SK-N-SH treated with all-trans-retinoic acid at 6 μM for 48 hours (cell line): ENCODE results near the gene ENO2.

Experiments
- ATAC-seq: fragments of 200-7000 bp; cut with Tn5 transposase; 3 replicates; pipeline ENCODE4 v1.9.1; 2020; ENCODE audit warnings: mild to moderate bottlenecking, moderate library complexity
- ARNTL ChIP-seq: fragments of 450-650 bp; formaldehyde crosslinking; IDR thresholded peaks from 2 replicates; pipeline ENCODE4 v1.5.0; 2020; ENCODE audit warnings: low read depth, mild to moderate bottlenecking, moderate library complexity, borderline replicate concordance
- BACH2 ChIP-seq: fragments of 250-450 bp; sonication (Bioruptor Pico); IDR thresholded peaks from 2 replicates; pipeline ENCODE4 v1.9.0; 2021; ENCODE audit warnings: mild to moderate bottlenecking, borderline replicate concordance
- ESRRG ChIP-seq: fragments of 250-450 bp; sonication (Bioruptor Pico); IDR thresholded peaks from 2 replicates; pipeline ENCODE4 v1.6.1; 2021; ENCODE audit warnings: mild to moderate bottlenecking
- GLIS3 ChIP-seq: fragments of 250-450 bp; sonication (Bioruptor Pico); IDR thresholded peaks from 2 replicates; pipeline ENCODE4 v1.5.0; 2020; ENCODE audit warnings: mild to moderate bottlenecking, moderate library complexity
- ISL1 ChIP-seq: fragments of 250-450 bp; sonication (Bioruptor Pico); IDR thresholded peaks from 2 replicates; pipeline ENCODE4 v2.1.2; 2022; ENCODE audit warnings: mild to moderate bottlenecking, moderate library complexity
- OSR1 ChIP-seq: fragments of 250-450 bp; sonication (Bioruptor Pico); IDR thresholded peaks from 2 replicates; pipeline ENCODE4 v1.8.0; 2022; ENCODE audit warnings: moderate library complexity, mild to moderate bottlenecking, inconsistent platforms
- PPARA ChIP-seq: fragments of 250-450 bp; sonication (Bioruptor Pico); IDR thresholded peaks from 2 replicates; pipeline ENCODE4 v1.5.0; 2020; ENCODE audit warnings: mild to moderate bottlenecking, borderline replicate concordance
- RARB ChIP-seq: fragments of 250-450 bp; sonication (Bioruptor Pico); IDR thresholded peaks from 2 replicates; pipeline ENCODE4 v1.8.0; 2021; ENCODE audit warnings: mild to moderate bottlenecking, moderate library complexity
- TCF4 ChIP-seq: fragments of 250-450 bp; sonication (Bioruptor Pico); IDR thresholded peaks from 2 replicates; pipeline ENCODE4 v1.8.0; 2021; ENCODE audit warnings: mild to moderate bottlenecking, moderate library complexity, borderline replicate concordance
- TOX ChIP-seq: fragments of 250-450 bp; sonication (Bioruptor Pico); IDR thresholded peaks from 2 replicates; pipeline ENCODE4 v1.8.0; 2021; ENCODE audit warnings: mild to moderate bottlenecking, moderate library complexity, borderline replicate concordance
- ZC3H10 ChIP-seq: fragments of 250-450 bp; sonication (Bioruptor Pico); IDR thresholded peaks from 2 replicates; pipeline ENCODE4 v1.5.1; 2021; ENCODE audit warnings: mild to moderate bottlenecking, moderate library complexity
- ZFP3 ChIP-seq: fragments of 250-450 bp; sonication (Bioruptor Pico); IDR thresholded peaks from 2 replicates; pipeline ENCODE4 v1.5.0; 2020; ENCODE audit warnings: mild to moderate bottlenecking, moderate library complexity
- ZFP30 ChIP-seq: fragments of 450-650 bp; formaldehyde crosslinking; IDR thresholded peaks from 2 replicates; pipeline ENCODE4 v1.5.0; 2022; ENCODE audit warnings: mild to moderate bottlenecking, moderate library complexity
- ZNF565 ChIP-seq: fragments of 450-650 bp; formaldehyde crosslinking; conservative IDR thresholded peaks from 2 replicates; pipeline ENCODE4 v1.5.0; 2020; ENCODE audit warnings: low read depth, mild to moderate bottlenecking, moderate library complexity
- ZNF70 ChIP-seq: fragments of 450-650 bp; formaldehyde crosslinking; IDR thresholded peaks from 2 replicates; pipeline ENCODE4 v1.5.0; 2020; ENCODE audit warnings: mild to moderate bottlenecking, moderate library complexity
- ZNF8 ChIP-seq: fragments of 450-650 bp; formaldehyde crosslinking; IDR thresholded peaks from 2 replicates; pipeline ENCODE4 v1.5.0; 2020; ENCODE audit warnings: mild to moderate bottlenecking, moderate library complexity
- TF ChIP-seq, protein P1 (sequence below): fragments of 250-450 bp; sonication (Bioruptor Pico); IDR thresholded peaks from 2 replicates; pipeline ENCODE4 v1.8.0; 2021; ENCODE audit warnings: low read depth, mild to moderate bottlenecking, moderate library complexity, borderline replicate concordance
- TF ChIP-seq, protein P2 (sequence below): fragments of 250-450 bp; sonication (Bioruptor Pico); IDR thresholded peaks from 2 replicates; pipeline ENCODE4 v1.8.0; 2020; ENCODE audit warnings: mild to moderate bottlenecking, moderate library complexity, borderline replicate concordance
- TF ChIP-seq, protein P3 (sequence below): fragments of 250-450 bp; sonication (Bioruptor Pico); IDR thresholded peaks from 2 replicates; pipeline ENCODE4 v1.5.1; 2020; ENCODE audit warnings: low read depth, mild to moderate bottlenecking, moderate library complexity
- TF ChIP-seq, protein P4 (sequence below): fragments of 250-450 bp; sonication (Bioruptor Pico); IDR thresholded peaks from 2 replicates; pipeline ENCODE4 v1.5.1; 2021; ENCODE audit warnings: mild to moderate bottlenecking, moderate library complexity
- TF ChIP-seq, protein P5 (sequence below): fragments of 250-450 bp; sonication (Bioruptor Pico); IDR thresholded peaks from 2 replicates; pipeline ENCODE4 v1.5.0; 2020; ENCODE audit warnings: mild to moderate bottlenecking, moderate library complexity

The ENO2 gene

DNA sequence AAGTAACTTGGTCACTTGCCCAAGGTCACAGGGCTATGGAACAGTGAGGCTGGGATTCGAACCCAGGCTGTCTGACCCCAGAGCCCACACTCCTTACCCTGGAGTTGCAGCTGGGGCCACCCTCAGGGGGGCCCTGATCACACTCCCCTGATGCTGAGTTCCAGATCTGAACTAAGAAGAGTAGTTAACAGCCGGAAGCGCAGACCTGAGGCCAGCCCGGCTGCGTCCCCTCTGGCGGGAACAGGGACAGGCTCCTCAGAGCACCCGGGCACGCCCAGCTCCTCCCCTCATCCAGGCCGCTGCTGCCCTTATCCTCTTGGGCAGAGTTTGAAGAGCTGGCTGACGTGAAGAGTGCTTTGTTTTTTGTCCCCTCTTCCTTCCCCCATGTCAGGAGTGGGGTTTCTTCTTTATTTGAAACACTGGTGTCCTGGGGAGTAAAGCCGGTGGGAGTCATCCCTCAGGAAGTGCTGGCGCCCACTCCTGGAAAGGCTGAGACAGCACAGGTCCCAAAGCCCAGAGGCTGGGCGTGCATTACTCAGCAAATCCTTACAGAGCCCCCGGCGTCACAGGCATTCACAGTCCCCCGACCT, 47.4 kb downstream of the ENO2 start:
- peak; percentile 72 for ATAC-seq
- no peak for TF ChIP-seq ARNTL (CRISPR knock-in tag)

DNA sequence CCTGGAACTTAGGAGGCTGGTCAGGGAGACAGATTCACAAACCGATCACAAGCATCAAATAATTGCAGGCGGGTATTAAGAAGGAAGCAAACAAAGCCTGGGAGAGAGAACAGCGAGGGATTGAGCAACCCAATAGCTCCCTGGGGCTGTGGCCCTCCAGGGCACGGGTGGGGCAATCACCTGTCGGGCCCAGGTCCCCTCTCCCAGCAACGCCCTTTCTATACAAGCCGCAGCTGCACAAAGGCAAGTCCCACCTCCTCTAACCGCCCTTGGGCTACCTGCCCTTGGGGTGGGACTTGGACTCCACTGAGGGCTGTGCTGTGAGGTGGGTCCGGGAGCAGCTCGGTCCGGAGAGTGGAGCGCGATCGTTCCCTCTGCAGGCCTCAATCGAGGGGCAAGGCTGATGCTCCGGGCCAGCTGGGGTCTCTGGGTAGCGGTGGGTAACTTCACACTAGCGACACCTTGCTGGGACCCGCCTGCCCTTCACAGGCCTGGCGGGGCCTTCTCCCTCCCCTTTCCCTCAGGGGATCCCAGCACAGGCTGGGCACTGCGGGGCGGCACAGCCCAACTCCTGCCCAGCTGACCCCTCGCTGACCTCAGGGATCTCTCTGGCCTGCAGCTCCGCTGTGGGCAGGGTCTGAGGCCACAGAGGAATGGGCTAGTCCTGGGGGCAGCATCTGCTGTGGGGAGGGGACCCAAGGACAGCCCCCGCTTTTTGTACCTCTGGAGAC, 48.1 kb downstream of the ENO2 start:
- TF ChIP-seq ARNTL (CRISPR knock-in tag) (no peak), PPARA (no peak), GLIS3 (no peak), ZNF70 (CRISPR knock-in tag) (no peak), ZFP3 (CRISPR knock-in tag) (no peak), BACH2 (no peak), TOX (CRISPR knock-in tag) (no peak), ZC3H10 (CRISPR knock-in tag) (no peak), RARB (no peak), ISL1 (CRISPR knock-in tag) (no peak), OSR1 (CRISPR knock-in tag) (no peak), TCF4 (CRISPR knock-in tag) (no peak), ESRRG (no peak), ZNF8 (CRISPR knock-in tag) (no peak), ZNF565 (CRISPR knock-in tag) (no peak)
- TF ChIP-seq, protein P1, sequence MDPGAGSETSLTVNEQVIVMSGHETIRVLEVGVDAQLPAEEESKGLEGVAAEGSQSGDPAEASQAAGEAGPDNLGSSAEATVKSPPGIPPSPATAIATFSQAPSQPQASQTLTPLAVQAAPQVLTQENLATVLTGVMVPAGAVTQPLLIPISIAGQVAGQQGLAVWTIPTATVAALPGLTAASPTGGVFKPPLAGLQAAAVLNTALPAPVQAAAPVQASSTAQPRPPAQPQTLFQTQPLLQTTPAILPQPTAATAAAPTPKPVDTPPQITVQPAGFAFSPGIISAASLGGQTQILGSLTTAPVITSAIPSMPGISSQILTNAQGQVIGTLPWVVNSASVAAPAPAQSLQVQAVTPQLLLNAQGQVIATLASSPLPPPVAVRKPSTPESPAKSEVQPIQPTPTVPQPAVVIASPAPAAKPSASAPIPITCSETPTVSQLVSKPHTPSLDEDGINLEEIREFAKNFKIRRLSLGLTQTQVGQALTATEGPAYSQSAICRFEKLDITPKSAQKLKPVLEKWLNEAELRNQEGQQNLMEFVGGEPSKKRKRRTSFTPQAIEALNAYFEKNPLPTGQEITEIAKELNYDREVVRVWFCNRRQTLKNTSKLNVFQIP = no peak
- TF ChIP-seq, protein P2, sequence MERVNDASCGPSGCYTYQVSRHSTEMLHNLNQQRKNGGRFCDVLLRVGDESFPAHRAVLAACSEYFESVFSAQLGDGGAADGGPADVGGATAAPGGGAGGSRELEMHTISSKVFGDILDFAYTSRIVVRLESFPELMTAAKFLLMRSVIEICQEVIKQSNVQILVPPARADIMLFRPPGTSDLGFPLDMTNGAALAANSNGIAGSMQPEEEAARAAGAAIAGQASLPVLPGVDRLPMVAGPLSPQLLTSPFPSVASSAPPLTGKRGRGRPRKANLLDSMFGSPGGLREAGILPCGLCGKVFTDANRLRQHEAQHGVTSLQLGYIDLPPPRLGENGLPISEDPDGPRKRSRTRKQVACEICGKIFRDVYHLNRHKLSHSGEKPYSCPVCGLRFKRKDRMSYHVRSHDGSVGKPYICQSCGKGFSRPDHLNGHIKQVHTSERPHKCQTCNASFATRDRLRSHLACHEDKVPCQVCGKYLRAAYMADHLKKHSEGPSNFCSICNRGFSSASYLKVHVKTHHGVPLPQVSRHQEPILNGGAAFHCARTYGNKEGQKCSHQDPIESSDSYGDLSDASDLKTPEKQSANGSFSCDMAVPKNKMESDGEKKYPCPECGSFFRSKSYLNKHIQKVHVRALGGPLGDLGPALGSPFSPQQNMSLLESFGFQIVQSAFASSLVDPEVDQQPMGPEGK (CRISPR knock-in tag) = no peak
- TF ChIP-seq, protein P3, sequence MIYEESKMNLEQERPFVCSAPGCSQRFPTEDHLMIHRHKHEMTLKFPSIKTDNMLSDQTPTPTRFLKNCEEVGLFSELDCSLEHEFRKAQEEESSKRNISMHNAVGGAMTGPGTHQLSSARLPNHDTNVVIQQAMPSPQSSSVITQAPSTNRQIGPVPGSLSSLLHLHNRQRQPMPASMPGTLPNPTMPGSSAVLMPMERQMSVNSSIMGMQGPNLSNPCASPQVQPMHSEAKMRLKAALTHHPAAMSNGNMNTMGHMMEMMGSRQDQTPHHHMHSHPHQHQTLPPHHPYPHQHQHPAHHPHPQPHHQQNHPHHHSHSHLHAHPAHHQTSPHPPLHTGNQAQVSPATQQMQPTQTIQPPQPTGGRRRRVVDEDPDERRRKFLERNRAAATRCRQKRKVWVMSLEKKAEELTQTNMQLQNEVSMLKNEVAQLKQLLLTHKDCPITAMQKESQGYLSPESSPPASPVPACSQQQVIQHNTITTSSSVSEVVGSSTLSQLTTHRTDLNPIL = no peak
- TF ChIP-seq, protein P4, sequence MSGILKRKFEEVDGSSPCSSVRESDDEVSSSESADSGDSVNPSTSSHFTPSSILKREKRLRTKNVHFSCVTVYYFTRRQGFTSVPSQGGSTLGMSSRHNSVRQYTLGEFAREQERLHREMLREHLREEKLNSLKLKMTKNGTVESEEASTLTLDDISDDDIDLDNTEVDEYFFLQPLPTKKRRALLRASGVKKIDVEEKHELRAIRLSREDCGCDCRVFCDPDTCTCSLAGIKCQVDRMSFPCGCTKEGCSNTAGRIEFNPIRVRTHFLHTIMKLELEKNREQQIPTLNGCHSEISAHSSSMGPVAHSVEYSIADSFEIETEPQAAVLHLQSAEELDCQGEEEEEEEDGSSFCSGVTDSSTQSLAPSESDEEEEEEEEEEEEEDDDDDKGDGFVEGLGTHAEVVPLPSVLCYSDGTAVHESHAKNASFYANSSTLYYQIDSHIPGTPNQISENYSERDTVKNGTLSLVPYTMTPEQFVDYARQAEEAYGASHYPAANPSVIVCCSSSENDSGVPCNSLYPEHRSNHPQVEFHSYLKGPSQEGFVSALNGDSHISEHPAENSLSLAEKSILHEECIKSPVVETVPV (CRISPR knock-in tag) = no peak
- no peak for ATAC-seq

DNA sequence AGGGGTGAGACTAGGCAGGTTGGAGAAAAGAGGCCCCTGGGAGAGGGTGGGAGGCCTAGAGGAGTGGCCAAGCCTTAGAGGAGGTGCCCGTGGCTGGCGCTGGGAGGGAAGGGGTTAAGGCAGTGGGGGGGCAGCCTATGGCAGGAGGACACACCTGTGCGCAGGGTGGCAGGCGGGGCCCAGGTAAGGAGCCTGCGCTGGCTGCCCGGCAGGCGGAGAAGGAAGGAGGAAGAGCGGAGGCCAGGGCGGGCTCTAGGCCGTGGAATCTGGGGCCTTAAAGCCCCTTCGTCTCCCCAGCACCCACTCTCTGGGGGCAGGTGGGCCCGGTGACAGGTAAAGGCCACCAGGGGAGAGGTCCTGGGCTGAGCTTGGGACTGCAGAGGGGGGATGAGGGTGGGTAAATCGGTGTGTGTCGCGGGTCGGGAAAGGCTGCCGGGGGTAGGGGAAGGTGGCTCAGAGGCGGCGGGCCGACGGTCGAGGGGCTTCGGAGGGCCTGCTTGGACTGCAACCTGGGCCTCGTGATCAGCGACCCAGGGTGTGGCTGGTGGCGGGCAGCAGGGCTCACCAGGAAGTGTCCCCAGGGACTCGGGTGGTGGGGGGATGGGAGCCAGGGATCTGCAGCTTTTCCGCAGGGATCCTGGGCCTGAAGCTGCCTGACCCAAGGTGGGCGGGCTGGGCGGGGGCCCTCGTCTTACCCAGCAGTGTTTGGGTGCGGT, 48.8 kb downstream of the ENO2 start:
- ATAC-seq = no peak
- TF ChIP-seq, protein P5, sequence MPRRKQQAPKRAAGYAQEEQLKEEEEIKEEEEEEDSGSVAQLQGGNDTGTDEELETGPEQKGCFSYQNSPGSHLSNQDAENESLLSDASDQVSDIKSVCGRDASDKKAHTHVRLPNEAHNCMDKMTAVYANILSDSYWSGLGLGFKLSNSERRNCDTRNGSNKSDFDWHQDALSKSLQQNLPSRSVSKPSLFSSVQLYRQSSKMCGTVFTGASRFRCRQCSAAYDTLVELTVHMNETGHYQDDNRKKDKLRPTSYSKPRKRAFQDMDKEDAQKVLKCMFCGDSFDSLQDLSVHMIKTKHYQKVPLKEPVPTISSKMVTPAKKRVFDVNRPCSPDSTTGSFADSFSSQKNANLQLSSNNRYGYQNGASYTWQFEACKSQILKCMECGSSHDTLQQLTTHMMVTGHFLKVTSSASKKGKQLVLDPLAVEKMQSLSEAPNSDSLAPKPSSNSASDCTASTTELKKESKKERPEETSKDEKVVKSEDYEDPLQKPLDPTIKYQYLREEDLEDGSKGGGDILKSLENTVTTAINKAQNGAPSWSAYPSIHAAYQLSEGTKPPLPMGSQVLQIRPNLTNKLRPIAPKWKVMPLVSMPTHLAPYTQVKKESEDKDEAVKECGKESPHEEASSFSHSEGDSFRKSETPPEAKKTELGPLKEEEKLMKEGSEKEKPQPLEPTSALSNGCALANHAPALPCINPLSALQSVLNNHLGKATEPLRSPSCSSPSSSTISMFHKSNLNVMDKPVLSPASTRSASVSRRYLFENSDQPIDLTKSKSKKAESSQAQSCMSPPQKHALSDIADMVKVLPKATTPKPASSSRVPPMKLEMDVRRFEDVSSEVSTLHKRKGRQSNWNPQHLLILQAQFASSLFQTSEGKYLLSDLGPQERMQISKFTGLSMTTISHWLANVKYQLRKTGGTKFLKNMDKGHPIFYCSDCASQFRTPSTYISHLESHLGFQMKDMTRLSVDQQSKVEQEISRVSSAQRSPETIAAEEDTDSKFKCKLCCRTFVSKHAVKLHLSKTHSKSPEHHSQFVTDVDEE (CRISPR knock-in tag) = no peak
- TF ChIP-seq TOX (CRISPR knock-in tag) (no peak), RARB (no peak), PPARA (no peak), GLIS3 (no peak), ZFP30 (CRISPR knock-in tag) (no peak), ISL1 (CRISPR knock-in tag) (no peak), ZNF565 (CRISPR knock-in tag) (no peak), ZNF70 (CRISPR knock-in tag) (no peak), ZC3H10 (CRISPR knock-in tag) (no peak), ZNF8 (CRISPR knock-in tag) (no peak)
- TF ChIP-seq, protein P1 = no peak
